ENCODE results near the gene SSR4. TPM values are rescaled to one million over a fixed set of nuclear protein-coding genes. Genes with fewer than 3 reads are reported as not detected.

Gene SSR4
- polyA plus RNA-seq, 5 donors: 152 to 222 (median 163) TPM

DNA sequence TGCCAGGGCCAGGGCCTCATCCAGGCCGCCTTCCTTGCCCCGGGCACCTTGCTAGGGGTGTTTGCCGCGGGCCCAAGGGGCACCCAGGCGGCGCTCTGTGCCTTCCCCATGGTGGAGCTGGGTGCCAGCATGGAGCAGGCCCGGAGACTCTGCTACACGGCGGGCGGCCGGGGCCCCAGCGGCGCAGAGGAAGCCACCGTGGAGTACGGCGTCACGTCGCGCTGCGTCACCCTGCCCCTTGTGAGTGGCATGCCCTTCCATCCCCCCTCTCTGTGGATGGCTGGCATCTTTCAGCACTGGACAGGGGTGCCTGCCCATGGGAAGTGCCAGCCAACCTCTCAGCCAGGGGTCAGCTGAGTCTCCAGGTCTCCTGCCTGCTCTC is 26.8 kb upstream of the SSR4 start:
- DNase-seq: no peak

DNA sequence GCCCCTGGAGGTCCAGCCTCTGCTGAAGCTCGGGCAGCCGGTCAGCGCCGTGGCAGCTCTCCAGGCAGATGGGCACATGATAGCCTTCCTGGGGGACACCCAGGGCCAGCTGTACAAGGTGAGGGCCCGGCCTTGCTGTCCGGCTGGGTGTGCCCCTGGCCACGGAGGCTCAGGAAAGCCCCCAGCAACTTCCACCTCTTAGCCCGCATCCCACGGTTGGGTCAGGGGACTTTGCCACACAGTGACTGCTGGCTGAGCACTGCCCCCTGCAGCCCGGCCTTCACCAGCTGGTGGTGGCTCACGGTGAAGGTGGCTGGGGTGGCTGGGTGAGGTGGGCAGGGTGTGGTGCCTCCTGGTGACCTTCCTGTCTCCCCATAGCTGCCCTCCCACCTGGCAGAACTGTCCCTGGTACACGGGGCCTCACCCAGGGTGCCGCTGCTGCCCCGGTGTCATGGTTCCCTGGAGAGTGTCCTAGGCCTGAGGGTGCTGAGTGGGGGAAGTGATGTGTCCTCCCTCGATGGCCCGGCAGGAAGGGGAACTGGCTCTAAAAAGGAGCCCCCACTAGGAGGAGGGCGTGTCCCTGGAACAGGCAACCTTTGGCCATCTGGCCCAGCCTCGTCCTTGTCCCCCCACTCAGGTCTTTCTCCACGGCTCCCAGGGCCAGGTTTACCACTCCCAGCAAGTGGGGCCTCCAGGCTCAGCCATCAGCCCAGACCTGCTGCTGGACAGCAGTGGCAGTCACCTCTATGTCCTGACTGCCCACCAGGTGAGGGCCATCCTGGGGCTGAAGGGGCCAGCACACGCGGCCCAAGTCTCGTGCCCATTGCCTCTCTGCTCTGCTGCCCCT is 25.9 kb upstream of the SSR4 start:
- no peak for DNase-seq

GRCh38 chrX:153769158-153769864 is 25.2 kb upstream of the SSR4 start:
- DNase-seq: no peak

- DNase-seq: no peak
These were observed 24.4 kb upstream of the SSR4 start for GRCh38 chrX:153769865-153770600.

GRCh38 chrX:153770601-153771414 is 23.7 kb upstream of the SSR4 start:
- no peak for DNase-seq

GRCh38 chrX:153771415-153772315 is 22.8 kb upstream of the SSR4 start:
- DNase-seq: no peak

GRCh38 chrX:153772316-153773217 is 21.9 kb upstream of the SSR4 start:
- no peak for DNase-seq

- no peak for DNase-seq
These were observed 21.3 kb upstream of the SSR4 start for GRCh38 chrX:153773218-153773611.

DNA sequence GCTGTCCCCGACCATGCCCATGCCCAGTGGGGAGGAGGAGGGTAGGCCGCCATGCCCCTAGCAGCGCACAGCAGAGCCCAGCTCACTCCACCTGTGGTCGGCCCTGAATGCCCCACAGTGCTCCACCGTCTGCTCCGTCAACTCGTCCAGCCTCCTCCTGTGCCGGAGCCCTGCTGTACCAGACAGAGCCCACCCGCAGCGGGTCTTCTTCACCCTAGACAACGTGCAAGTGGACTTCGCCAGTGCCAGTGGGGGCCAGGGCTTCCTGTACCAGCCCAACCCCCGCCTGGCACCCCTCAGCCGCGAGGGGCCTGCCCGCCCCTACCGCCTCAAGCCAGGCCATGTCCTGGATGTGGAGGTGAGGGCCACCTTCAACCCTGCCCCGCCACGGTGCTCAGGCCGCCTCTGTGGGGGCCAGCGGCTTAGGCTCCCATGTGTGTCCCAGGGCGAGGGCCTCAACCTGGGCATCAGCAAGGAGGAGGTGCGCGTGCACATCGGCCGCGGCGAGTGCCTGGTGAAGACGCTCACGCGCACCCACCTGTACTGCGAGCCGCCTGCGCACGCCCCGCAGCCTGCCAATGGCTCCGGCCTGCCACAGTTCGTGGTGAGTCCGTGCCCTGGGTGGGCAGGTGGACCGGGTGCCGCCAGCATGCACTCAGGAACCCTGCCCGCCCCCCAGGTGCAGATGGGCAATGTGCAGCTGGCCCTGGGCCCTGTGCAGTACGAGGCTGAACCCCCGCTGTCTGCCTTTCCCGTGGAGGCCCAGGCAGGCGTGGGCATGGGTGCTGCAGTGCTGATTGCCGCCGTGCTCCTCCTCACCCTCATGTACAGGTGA is 20.5 kb upstream of the SSR4 start:
- DNase-seq: no peak

DNA sequence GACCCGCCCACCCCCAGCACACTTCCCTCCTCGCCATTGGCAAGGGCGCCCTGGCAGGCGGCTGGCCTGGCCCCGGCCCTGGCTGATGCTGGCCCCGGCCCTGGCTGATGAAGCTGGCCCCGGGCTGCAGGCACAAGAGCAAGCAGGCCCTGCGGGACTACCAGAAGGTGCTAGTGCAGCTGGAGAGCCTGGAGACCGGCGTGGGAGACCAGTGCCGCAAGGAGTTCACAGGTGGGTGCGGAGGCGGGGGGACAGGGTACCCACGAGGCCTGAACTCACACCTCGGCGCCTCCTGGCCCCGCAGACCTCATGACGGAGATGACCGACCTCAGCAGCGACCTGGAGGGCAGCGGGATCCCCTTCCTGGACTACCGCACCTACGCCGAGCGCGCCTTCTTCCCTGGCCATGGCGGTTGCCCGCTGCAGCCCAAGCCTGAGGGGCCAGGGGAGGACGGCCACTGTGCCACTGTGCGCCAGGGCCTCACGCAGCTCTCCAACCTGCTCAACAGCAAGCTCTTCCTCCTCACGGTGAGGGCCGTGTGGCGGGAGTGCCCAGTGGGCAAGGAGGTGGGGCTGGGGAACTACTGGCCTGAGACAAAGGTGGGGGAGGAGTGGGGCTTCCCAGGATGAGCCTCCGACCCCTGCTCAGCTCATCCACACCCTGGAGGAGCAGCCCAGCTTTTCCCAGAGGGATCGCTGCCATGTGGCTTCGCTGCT is 19.7 kb upstream of the SSR4 start:
- no peak for DNase-seq

- DNase-seq: no peak
These were observed 19.0 kb upstream of the SSR4 start for GRCh38 chrX:153775293-153776119.

DNA sequence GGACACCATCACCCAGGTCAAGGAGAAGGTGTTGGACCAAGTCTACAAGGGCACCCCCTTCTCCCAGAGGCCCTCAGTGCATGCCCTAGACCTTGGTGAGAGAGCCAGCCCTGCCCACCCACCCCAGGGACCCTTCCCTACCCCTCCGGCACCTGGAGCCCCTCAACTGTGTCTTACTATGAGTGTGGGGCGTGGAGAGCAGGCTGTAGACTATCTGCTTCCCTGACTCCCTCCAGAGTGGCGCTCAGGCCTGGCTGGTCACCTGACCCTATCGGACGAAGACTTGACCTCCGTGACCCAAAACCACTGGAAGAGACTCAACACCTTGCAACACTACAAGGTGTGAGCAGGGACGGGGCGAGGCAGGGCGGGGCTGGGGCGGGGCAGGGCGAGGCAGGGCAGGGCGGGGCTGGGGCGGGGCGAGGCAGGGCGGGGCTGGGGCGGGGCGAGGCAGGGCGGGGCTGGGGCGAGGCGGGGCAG is 18.3 kb upstream of the SSR4 start:
- DNase-seq: no peak

GRCh38 chrX:153776611-153777045 is 17.8 kb upstream of the SSR4 start:
- DNase-seq: no peak

- no peak for DNase-seq
These were observed 17.0 kb upstream of the SSR4 start for GRCh38 chrX:153777261-153778090.

- DNase-seq: no peak
These were observed 16.3 kb upstream of the SSR4 start for GRCh38 chrX:153778181-153778580.

- DNase-seq: no peak
These were observed 15.8 kb upstream of the SSR4 start for GRCh38 chrX:153778684-153779101.

All from right lung (tissue), 5 donors.